Caco-2 (cell line): ENCODE measurements around the gene RECK. TPM values are rescaled to one million over a fixed set of nuclear protein-coding genes. Genes with fewer than 3 reads are reported as not detected.
"Not testable (repeated sequence)": the region's sequence is repeated elsewhere in the genome, so short reads cannot be mapped to it uniquely, and the experiment has no call there.

Experiments
- Bru-seq: library from RNA; stranded (reverse); fragments of 400-500 nt; gene quantifications from one replicate; lab custom pipeline; 2021; lab: Mats Ljungman, UMichigan
- BruChase-seq, 2 experiments: library from RNA; stranded (reverse); fragments of 400-500 nt; gene quantifications; one replicate each; lab custom pipeline; 2021; lab: Mats Ljungman, UMichigan
- BruUV-seq: library from RNA; stranded (reverse); fragments of 400-500 nt; replicated peaks from 2 replicates; lab custom pipeline; 2021; lab: Mats Ljungman, UMichigan
- CTCF ChIA-PET: fragments of 300-600 bp; sonication (Branson Sonifier 250); formaldehyde crosslinking; loops from one replicate; lab custom pipeline; 2022; ENCODE audit warnings: antibody characterized with exemption; lab: Charles Lee
- POLR2A ChIA-PET: fragments of 300-600 bp; sonication (Branson Sonifier 250); formaldehyde crosslinking; loops from one replicate; lab custom pipeline; 2022; ENCODE audit warnings: antibody characterized with exemption; lab: Charles Lee
- DNase-seq, 2 experiments: peaks; one replicate each; pipeline versions ENCODE4 v3.0.0 to v3.0.0-alpha.2; 2020 to 2022
- H3K27me3 ChIP-seq: replicated peaks from 2 replicates; pipeline ENCODE4 v1.6.0; 2011; ENCODE audit warnings: low read length; ENCODE audit not compliant: control insufficient read depth, insufficient read depth
- H3K36me3 ChIP-seq: 2 replicates; pipeline ENCODE4 v1.5.1; 2011; ENCODE audit warnings: low read length; ENCODE audit not compliant: control insufficient read depth, insufficient read depth
- H3K4me1 ChIP-seq: fragments of 250-450 bp; sonication (Bioruptor Pico); 2 replicates; pipeline ENCODE4 v1.5.1; 2020; ENCODE audit warnings: mild to moderate bottlenecking
- H3K4me3 ChIP-seq: 2 replicates; pipeline ENCODE4 v1.5.1; 2011; ENCODE audit warnings: low read depth, mild to moderate bottlenecking, control low read depth, low read length
- H3K9me3 ChIP-seq: fragments of 250-450 bp; sonication (Bioruptor Pico); 2 replicates; pipeline ENCODE4 v1.5.1; 2020; ENCODE audit warnings: mild to moderate bottlenecking, moderate library complexity
- H3K27ac Mint-ChIP-seq: one replicate; pipeline ENCODE4 v1.8.0; 2022; ENCODE audit warnings: mixed read lengths; ENCODE audit not compliant: unreplicated experiment
- H3K27me3 Mint-ChIP-seq: one replicate; pipeline ENCODE4 v1.8.0; 2022; ENCODE audit warnings: mixed read lengths; ENCODE audit not compliant: insufficient read depth, unreplicated experiment
- H3K36me3 Mint-ChIP-seq: one replicate; pipeline ENCODE4 v1.8.0; 2022; ENCODE audit warnings: mild to moderate bottlenecking, mixed read lengths; ENCODE audit not compliant: insufficient read depth, unreplicated experiment
- H3K4me1 Mint-ChIP-seq: one replicate; pipeline ENCODE4 v1.8.0; 2022; ENCODE audit warnings: low read depth, mixed read lengths; ENCODE audit not compliant: unreplicated experiment
- H3K4me3 Mint-ChIP-seq: one replicate; pipeline ENCODE4 v1.8.0; 2022; ENCODE audit warnings: mild to moderate bottlenecking, moderate library complexity, mixed read lengths; ENCODE audit not compliant: unreplicated experiment
- H3K9me3 Mint-ChIP-seq: one replicate; pipeline ENCODE4 v1.8.0; 2022; ENCODE audit warnings: mixed read lengths; ENCODE audit not compliant: unreplicated experiment
- CTCF ChIP-seq, 2 experiments: fragments of 200-600 bp in 1 of 2; IDR thresholded peaks; 1 replicate in 1 of 2; 2 replicates in 1 of 2; pipeline versions ENCODE4 v1.5.1 to v1.8.0; 2011 to 2022; ENCODE audit warnings: antibody characterized with exemption in 1 of 2, control low read depth in 1 of 2, inconsistent platforms in 1 of 2, low read depth in 1 of 2, low read length in 1 of 2, mild to moderate bottlenecking in 1 of 2, moderate library complexity in 1 of 2; ENCODE audit not compliant: insufficient read depth in 1 of 2, severe bottlenecking in 1 of 2, unreplicated experiment in 1 of 2
- intact Hi-C: fragments of 100-400 bp; cut with micrococcal nuclease; formaldehyde crosslinking; loops from one replicate; pipeline ENCODE4 v1.10.0; 2022; ENCODE audit not compliant: unreplicated experiment
- long read RNA-seq: library from polyadenylated mRNA; stranded (forward); transcript quantifications from one replicate; pipeline ENCODE4 v2.0.0, GENCODE V29; 2022
- total RNA-seq: library from RNA; stranded (reverse); gene quantifications from 2 replicates; pipeline ENCODE4 v1.2.3, GENCODE V29; 2022

The RECK gene
- 1.1 and 1.8 TPM in 2 replicates for total RNA-seq
- percentile 39 among the genes with signal in this experiment for Bru-seq, nascent RNA
- percentile 33 among the genes with signal in this experiment for BruChase-seq, experiment 1, labeled RNA remaining after a 2-hour chase
- BruChase-seq, experiment 2, labeled RNA remaining after a 6-hour chase, result percentile 28 among the genes with signal in this experiment
- long read RNA-seq, partial matches to known transcripts, result 6 of 14 reads
- long read RNA-seq, other reads (novel, unspliced or antisense), result 6 of 14 reads

GRCh38 chr9:36036780-36037548 lies at the start of gene RECK:
Gene RECK, plus strand, starts transcription at chr9:36036913. Its CDS starts 86 bp downstream, at chr9:36036999.
- Mint-ChIP-seq H3K4me3 (peak within 1 kb of the TSS; percentile 73), H3K36me3 (no peaks in the 10 kb centered on the region), H3K4me1 (no peaks in the 10 kb centered on the region), H3K27me3 (peaks cover 14% of the 10 kb centered on the region), H3K9me3 (no peaks in the 10 kb centered on the region), H3K27ac (no peak within 1 kb of the TSS)
- intact Hi-C loops, result no loop called here
- CTCF ChIA-PET, result interaction anchor here (0.8 kb wide), 1 partner anchor 14 kb away, joined by 3 read pairs; no protein-coding TSS in a partner anchor
- H3K4me1 ChIP-seq, result 0 out of 2 replicates have a peak, but pooled peaks cover 4% of the 10 kb centered on the region
- no peaks in the 10 kb centered on the region for H3K9me3 ChIP-seq
- no peaks in the 10 kb centered on the region for H3K36me3 ChIP-seq
- BruUV-seq, result no TSS peak
- TF ChIP-seq CTCF (IDR thresholded peaks at IDR 0.05; ENCODE audit: insufficient read depth in 1 of 2, low read depth in 1 of 2, low read length in 1 of 2, severe bottlenecking in 1 of 2, unreplicated experiment in 1 of 2), result no peak
- H3K4me3 ChIP-seq, result peak within 1 kb of the TSS; percentile 82
- peak; percentile 72 to 88 for DNase-seq
- POLR2A ChIA-PET, result interaction anchor here (0.5 to 0.6 kb wide), 2 partner anchors 154 to 287 kb away, joined by 3 read pairs; partner anchors contain the start of gene CLTA
- H3K27me3 ChIP-seq, result no peaks in the 10 kb centered on the region; the same call in 1 of the 2 replicates

DNA sequence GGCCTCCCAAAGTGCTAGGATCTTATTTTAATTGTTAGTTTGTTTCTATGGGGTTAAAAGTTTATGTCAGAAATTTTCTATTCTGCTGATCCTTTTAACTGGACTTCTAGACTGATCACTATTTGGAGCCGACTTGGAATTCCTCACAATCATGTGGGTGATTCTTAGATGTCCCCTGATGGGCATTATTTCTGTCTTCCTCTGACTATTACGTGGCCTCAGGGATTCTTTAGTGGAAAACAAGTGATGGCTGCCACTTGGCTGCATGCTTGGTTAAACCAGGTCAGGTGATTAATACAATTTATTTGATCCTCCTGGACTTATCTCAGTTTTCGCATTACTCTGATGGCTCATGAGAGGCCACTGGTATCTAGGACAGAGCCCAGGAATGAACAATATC lies 46.6 kb upstream of the RECK start:
- H3K4me1 Mint-ChIP-seq, result no peaks in the 10 kb centered on the region
- H3K4me3 ChIP-seq, result no peak overlapping the region
- CTCF ChIA-PET, result no interaction called here
- H3K36me3 ChIP-seq, result no peaks in the 10 kb centered on the region
- no peaks in the 10 kb centered on the region for H3K27me3 ChIP-seq
- no peaks in the 10 kb centered on the region for H3K9me3 ChIP-seq
- BruUV-seq, result no TSS peak
- TF ChIP-seq CTCF (IDR thresholded peaks at IDR 0.05; ENCODE audit: insufficient read depth in 1 of 2, low read depth in 1 of 2, low read length in 1 of 2, severe bottlenecking in 1 of 2, unreplicated experiment in 1 of 2), result no peak
- H3K36me3 Mint-ChIP-seq, result no peaks in the 10 kb centered on the region
- intact Hi-C loops, result no loop called here
- DNase-seq, result no peak
- H3K27ac Mint-ChIP-seq, result no peak overlapping the region
- H3K27me3 Mint-ChIP-seq, result peaks cover 13% of the 10 kb centered on the region
- no peaks in the 10 kb centered on the region for H3K9me3 Mint-ChIP-seq
- no peaks in the 10 kb centered on the region for H3K4me1 ChIP-seq
- POLR2A ChIA-PET, result no interaction called here
- H3K4me3 Mint-ChIP-seq, result no peak overlapping the region

GRCh38 chr9:35993136-35993535 lies 43.6 kb upstream of the RECK start:
- H3K27ac Mint-ChIP-seq, CTCF ChIA-PET, H3K4me3 ChIP-seq, H3K9me3 ChIP-seq, H3K36me3 ChIP-seq, H3K4me3 Mint-ChIP-seq, H3K36me3 Mint-ChIP-seq, intact Hi-C loops, H3K27me3 ChIP-seq, BruUV-seq, DNase-seq, H3K4me1 ChIP-seq, H3K9me3 Mint-ChIP-seq, H3K4me1 Mint-ChIP-seq: not testable (repeated sequence)
- H3K27me3 Mint-ChIP-seq, result peaks cover 13% of the 10 kb centered on the region
- POLR2A ChIA-PET, result interaction anchor here (0.6 kb wide), 1 partner anchor 220 kb away, joined by 6 read pairs; no protein-coding TSS in a partner anchor
